D721Med (cell line): ENCODE measurements around the gene FOXR2.

Source experiments
- DNase-seq: peaks from one replicate; pipeline ENCODE4 v3.0.0; 2011; ENCODE audit warnings: low spot score; ENCODE audit not compliant: insufficient read length
- FAIRE-seq: peaks from 2 replicates; lab custom pipeline; 2011; peaks lifted over from hg19 to GRCh38; lab: Jason Lieb, UNC
- CTCF ChIP-seq: IDR thresholded peaks from 2 replicates; pipeline ENCODE4 v1.5.1; 2012; ENCODE audit warnings: mild to moderate bottlenecking, control low read depth; ENCODE audit not compliant: insufficient read depth; ENCODE audit errors: missing control alignments

FOXR2 gene

GRCh38 chrX:55624403-55624802, 1.2 kb downstream of the FOXR2 start:
- no peak for TF ChIP-seq CTCF
- DNase-seq, result no peak
- FAIRE-seq, result no peak

GRCh38 chrX:55636109-55636508, 12.9 kb downstream of the FOXR2 start:
- DNase-seq (no peak), FAIRE-seq (no peak)
- TF ChIP-seq CTCF, result no peak

GRCh38 chrX:55638933-55639332, 15.7 kb downstream of the FOXR2 start:
- DNase-seq, result no peak
- FAIRE-seq, result no peak
- TF ChIP-seq CTCF, result no peak

- no peak for DNase-seq
- no peak for TF ChIP-seq CTCF
- no peak for FAIRE-seq
Observed at GRCh38 chrX:55640854-55641253, 17.7 kb downstream of the FOXR2 start.

- no peak for TF ChIP-seq CTCF
- no peak for DNase-seq
- FAIRE-seq, result no peak
Observed at GRCh38 chrX:55648434-55648833, 25.2 kb downstream of the FOXR2 start.

GRCh38 chrX:55659931-55660330, 36.7 kb downstream of the FOXR2 start:
- no peak for FAIRE-seq
- no peak for TF ChIP-seq CTCF
- no peak for DNase-seq

- no peak for FAIRE-seq
- no peak for TF ChIP-seq CTCF
- DNase-seq, result no peak
Observed at GRCh38 chrX:55663584-55663983, 40.4 kb downstream of the FOXR2 start.
